Panc1 (cell line): ENCODE data around the gene AGMAT.

ENCODE experiments used
- POLR2AphosphoS5 ChIP-seq: IDR thresholded peaks from 2 replicates; pipeline ENCODE4 v1.6.1; 2012; ENCODE audit warnings: mild to moderate bottlenecking, low read depth, low read length, moderate library complexity
- SIN3A ChIP-seq: IDR thresholded peaks from 2 replicates; pipeline ENCODE4 v1.6.1; 2012; ENCODE audit warnings: low read depth, mild to moderate bottlenecking, low read length, moderate library complexity, borderline replicate concordance; ENCODE audit not compliant: insufficient read depth
- TCF7L2 ChIP-seq: IDR thresholded peaks from 2 replicates; pipeline ENCODE4 v1.6.1; 2011; ENCODE audit warnings: mild to moderate bottlenecking, low read depth, low read length, inconsistent platforms
- TF ChIP-seq, protein P1 (sequence below): fragments of 450-650 bp; IDR thresholded peaks from 2 replicates; pipeline ENCODE4 v1.5.1; 2017; ENCODE audit warnings: mild to moderate bottlenecking
- TF ChIP-seq, protein P2 (sequence below), 2 experiments: IDR thresholded peaks; 2 replicates each; pipeline ENCODE4 v1.6.1; 2011 to 2012; ENCODE audit warnings: low read depth in 2 of 2, control low read depth in 1 of 2, low read length in 1 of 2, mild to moderate bottlenecking in 1 of 2, moderate library complexity in 1 of 2; ENCODE audit not compliant: insufficient read depth in 1 of 2

DNA sequence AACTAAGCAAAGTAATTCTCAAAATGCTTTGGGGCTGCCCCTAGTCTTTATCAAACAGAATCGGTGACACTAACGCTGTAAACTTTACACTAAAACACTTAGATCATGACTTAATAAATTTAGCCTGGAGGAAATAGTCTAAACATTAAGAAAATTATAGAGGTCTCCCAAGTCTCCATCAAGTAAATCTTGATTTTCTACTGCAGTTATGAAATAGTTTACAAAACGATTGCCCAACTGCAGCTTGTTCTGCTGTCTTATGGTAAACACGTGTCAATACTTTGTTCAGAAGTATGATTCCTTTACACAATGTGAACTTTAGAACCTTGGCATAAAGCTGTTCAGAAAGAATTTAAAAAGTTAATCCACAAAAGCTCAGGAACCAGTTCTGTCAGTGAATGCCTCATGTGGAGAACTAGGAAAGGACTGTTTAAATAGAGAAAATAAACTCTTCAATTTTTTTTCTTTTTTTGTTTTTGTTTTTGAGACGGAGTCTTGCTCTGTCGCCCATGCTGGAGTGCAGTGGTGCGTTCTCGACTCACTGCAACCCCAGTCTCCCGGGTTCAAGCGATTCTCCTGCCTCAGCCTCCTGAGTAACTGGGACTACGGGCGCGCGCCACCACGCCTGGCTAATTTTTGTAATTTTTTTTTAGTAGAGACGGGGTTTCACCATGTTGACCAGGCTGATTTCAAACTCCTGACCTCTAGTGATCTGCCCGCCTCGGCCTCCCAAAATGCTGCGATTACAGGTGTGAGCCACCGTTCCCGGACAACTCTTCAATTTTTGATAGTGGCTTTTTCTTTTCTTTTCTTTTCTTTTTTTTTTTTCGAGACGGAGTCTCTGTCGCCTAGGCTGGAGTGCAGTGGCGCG is 34.0 kb upstream of the AGMAT start:
- TF ChIP-seq, protein P1, sequence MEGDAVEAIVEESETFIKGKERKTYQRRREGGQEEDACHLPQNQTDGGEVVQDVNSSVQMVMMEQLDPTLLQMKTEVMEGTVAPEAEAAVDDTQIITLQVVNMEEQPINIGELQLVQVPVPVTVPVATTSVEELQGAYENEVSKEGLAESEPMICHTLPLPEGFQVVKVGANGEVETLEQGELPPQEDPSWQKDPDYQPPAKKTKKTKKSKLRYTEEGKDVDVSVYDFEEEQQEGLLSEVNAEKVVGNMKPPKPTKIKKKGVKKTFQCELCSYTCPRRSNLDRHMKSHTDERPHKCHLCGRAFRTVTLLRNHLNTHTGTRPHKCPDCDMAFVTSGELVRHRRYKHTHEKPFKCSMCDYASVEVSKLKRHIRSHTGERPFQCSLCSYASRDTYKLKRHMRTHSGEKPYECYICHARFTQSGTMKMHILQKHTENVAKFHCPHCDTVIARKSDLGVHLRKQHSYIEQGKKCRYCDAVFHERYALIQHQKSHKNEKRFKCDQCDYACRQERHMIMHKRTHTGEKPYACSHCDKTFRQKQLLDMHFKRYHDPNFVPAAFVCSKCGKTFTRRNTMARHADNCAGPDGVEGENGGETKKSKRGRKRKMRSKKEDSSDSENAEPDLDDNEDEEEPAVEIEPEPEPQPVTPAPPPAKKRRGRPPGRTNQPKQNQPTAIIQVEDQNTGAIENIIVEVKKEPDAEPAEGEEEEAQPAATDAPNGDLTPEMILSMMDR: no peak
- TF ChIP-seq TCF7L2 (no peak), POLR2AphosphoS5 (no peak), SIN3A (no peak)
- TF ChIP-seq, protein P2, sequence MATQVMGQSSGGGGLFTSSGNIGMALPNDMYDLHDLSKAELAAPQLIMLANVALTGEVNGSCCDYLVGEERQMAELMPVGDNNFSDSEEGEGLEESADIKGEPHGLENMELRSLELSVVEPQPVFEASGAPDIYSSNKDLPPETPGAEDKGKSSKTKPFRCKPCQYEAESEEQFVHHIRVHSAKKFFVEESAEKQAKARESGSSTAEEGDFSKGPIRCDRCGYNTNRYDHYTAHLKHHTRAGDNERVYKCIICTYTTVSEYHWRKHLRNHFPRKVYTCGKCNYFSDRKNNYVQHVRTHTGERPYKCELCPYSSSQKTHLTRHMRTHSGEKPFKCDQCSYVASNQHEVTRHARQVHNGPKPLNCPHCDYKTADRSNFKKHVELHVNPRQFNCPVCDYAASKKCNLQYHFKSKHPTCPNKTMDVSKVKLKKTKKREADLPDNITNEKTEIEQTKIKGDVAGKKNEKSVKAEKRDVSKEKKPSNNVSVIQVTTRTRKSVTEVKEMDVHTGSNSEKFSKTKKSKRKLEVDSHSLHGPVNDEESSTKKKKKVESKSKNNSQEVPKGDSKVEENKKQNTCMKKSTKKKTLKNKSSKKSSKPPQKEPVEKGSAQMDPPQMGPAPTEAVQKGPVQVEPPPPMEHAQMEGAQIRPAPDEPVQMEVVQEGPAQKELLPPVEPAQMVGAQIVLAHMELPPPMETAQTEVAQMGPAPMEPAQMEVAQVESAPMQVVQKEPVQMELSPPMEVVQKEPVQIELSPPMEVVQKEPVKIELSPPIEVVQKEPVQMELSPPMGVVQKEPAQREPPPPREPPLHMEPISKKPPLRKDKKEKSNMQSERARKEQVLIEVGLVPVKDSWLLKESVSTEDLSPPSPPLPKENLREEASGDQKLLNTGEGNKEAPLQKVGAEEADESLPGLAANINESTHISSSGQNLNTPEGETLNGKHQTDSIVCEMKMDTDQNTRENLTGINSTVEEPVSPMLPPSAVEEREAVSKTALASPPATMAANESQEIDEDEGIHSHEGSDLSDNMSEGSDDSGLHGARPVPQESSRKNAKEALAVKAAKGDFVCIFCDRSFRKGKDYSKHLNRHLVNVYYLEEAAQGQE (IDR thresholded peaks at IDR 0.05; ENCODE audit: insufficient read depth in 1 of 2, low read depth in 2 of 2, low read length in 1 of 2): no peak
